ENCODE results near the gene GDF3. TPM values are rescaled to one million over a fixed set of nuclear protein-coding genes. Genes with fewer than 3 reads are reported as not detected.
A peak's percentile ranks its signal among the peaks of the same experiment; 100 is the strongest.

Gene GDF3
- total and polyA plus RNA-seq, 2 of the 13 experiments (the other 11 are each of a cell fraction or from before 2014, with no cell fraction given) = not detected

GRCh38 chr12:7716381-7716780 lies 20.8 kb upstream of the GDF3 start:
- no TSS peak for BruUV-seq (replicated peaks)
- FAIRE-seq = peak; percentile 54
- TF ChIP-seq CTCF (CRISPR knock-in tag; IDR thresholded peaks at IDR 0.05) (peak; percentile 68), ZNF605 (CRISPR knock-in tag; IDR thresholded peaks at IDR 0.05) (no peak), ELF3 (CRISPR knock-in tag; IDR thresholded peaks at IDR 0.05) (no peak), CENPBD1 (CRISPR knock-in tag; IDR thresholded peaks at IDR 0.05; ENCODE audit: borderline replicate concordance, low read depth) (no peak), ZBTB8A (CRISPR knock-in tag; IDR thresholded peaks at IDR 0.05; ENCODE audit: borderline replicate concordance, low read depth) (no peak), TEAD3 (CRISPR knock-in tag; optimal IDR thresholded peaks at IDR 0.05; ENCODE audit: borderline replicate concordance) (peak; percentile 98), TRIM22 (IDR thresholded peaks at IDR 0.05) (no peak), GMEB1 (CRISPR knock-in tag; IDR thresholded peaks at IDR 0.05; ENCODE audit: borderline replicate concordance) (no peak), ZC3H4 (CRISPR knock-in tag; IDR thresholded peaks at IDR 0.05; ENCODE audit: borderline replicate concordance) (no peak), RAD21 (CRISPR knock-in tag; IDR thresholded peaks at IDR 0.05) (0 out of 2 replicates have a peak, but pooled peaks have one; percentile 13), HNF1A (IDR thresholded peaks at IDR 0.05; ENCODE audit: low read depth) (no peak), HNF1A (CRISPR knock-in tag; IDR thresholded peaks at IDR 0.05; ENCODE audit: borderline replicate concordance) (no peak), HES4 (CRISPR knock-in tag; IDR thresholded peaks at IDR 0.05; ENCODE audit: borderline replicate concordance) (no peak), ZNF3 (CRISPR knock-in tag; IDR thresholded peaks at IDR 0.05) (no peak)

More at GRCh38 chr12:7716381-7716780, 20.8 kb upstream of the GDF3 start:
- no peaks in the 10 kb centered on the region; a peak in 1 of 5 replicates for H3K27me3 ChIP-seq (ENCODE audit: control insufficient read depth in 1 of 2, insufficient read depth in 2 of 2, low read length in 2 of 2)
- no peaks in the 10 kb centered on the region for H3K9me3 ChIP-seq (ENCODE audit: low read length)
- H3K27ac ChIP-seq (ENCODE audit: extremely low read length, insufficient read depth, low read length) = no peak overlapping the region
- intact Hi-C loops (cut with micrococcal nuclease; ENCODE audit: unreplicated experiment) = loop anchor here (1.0 kb wide), 1 partner anchor 91 kb away; no protein-coding TSS in a partner anchor
- no peaks in the 10 kb centered on the region for H4K20me1 ChIP-seq (ENCODE audit: insufficient read depth, low read length)
- H3K4me1 ChIP-seq (ENCODE audit: insufficient read depth, low read length) = no peaks in the 10 kb centered on the region
- WGBS (ENCODE audit: low lambda C conversion rate) = 2% methylated on average over 5 of the region's 5 CpGs
- H3K4me2 ChIP-seq (ENCODE audit: low read depth, low read length) = no peak overlapping the region
- ChIA-PET CTCF (ENCODE audit: low intra/inter-chr PET ratio, low total read pairs) (interaction anchor here (1.4 kb wide), 1 partner anchor 91 kb away, joined by 5 read pairs; no protein-coding TSS in a partner anchor), POLR2A (no interaction called here)
- no peak overlapping the region for H3K4me3 ChIP-seq (replicated peaks in 1 of 3; ENCODE audit: insufficient read depth in 1 of 3, low read depth in 2 of 3, low read length in 3 of 3)
- H2AFZ ChIP-seq (ENCODE audit: low read length) = no peak overlapping the region
- in situ Hi-C loops (cut with HindIII; ENCODE audit: extremely low pct_ligation_motif_present, low pct_unique_long_range_greater_than_20kb) = loop anchor here (10.0 kb wide), 1 partner anchor 88 kb away; no protein-coding TSS in a partner anchor
- ATAC-seq (peak; percentile 81), DNase-seq (ENCODE audit: low spot score) (peak; percentile 55)
- no peaks in the 10 kb centered on the region for H3K79me2 ChIP-seq (ENCODE audit: insufficient read depth, low read length)
- H3K36me3 ChIP-seq (replicated peaks in 1 of 2; ENCODE audit: control insufficient read depth in 1 of 2, insufficient read depth in 2 of 2, low read length in 2 of 2) = no peaks in the 10 kb centered on the region
- no peak overlapping the region for H3K9ac ChIP-seq (ENCODE audit: insufficient read depth, low read depth, low read length)

Data from HepG2 (cell line).